ENCODE data around the gene ARHGAP8. TPM values are rescaled to one million over a fixed set of nuclear protein-coding genes. Genes with fewer than 3 reads are reported as not detected.
"Not testable (repeated sequence)": the region's sequence is repeated elsewhere in the genome, so short reads cannot be mapped to it uniquely, and the experiment has no call there.

Gene ARHGAP8
- polyA plus RNA-seq, 3 donors, result 0.03 TPM; not detected in 2

GRCh38 chr22:44738347-44738715 lies 14.0 kb upstream of the ARHGAP8 start:
- intact Hi-C loops (cut with micrococcal nuclease), result no loop called here
- Histone ChIP-seq H3K27ac (ENCODE audit: low read depth in 1 of 2, low read length in 2 of 2) (no peak overlapping the region), H2AFZ (ENCODE audit: insufficient read depth, low read depth, low read length, poor library complexity, severe bottlenecking) (no peak overlapping the region), H3K9me3 (replicated peaks in 1 of 2; ENCODE audit: control insufficient read depth in 1 of 2, insufficient read depth in 1 of 2, low read length in 2 of 2) (no peaks in the 10 kb centered on the region), H3K27me3 (ENCODE audit: control insufficient read depth in 2 of 2, insufficient read depth in 2 of 2, low read length in 2 of 2) (no peaks in the 10 kb centered on the region), H3K4me1 (ENCODE audit: control insufficient read depth in 1 of 2, insufficient read depth in 2 of 2, low read length in 2 of 2) (no peaks in the 10 kb centered on the region), H3K36me3 (replicated peaks in 1 of 2; ENCODE audit: control insufficient read depth in 1 of 2, insufficient read depth in 2 of 2, low read length in 2 of 2) (no peaks in the 10 kb centered on the region), H3K4me2 (replicated peaks; ENCODE audit: extremely low read depth, low read length, poor library complexity, severe bottlenecking) (no peak overlapping the region), H4K20me1 (ENCODE audit: insufficient read depth, low read length) (no peaks in the 10 kb centered on the region), H3K79me2 (ENCODE audit: insufficient read depth, low read length) (no peaks in the 10 kb centered on the region), H3K9ac (ENCODE audit: insufficient read depth, low read length, poor library complexity, severe bottlenecking) (no peak overlapping the region), H3K4me3 (replicated peaks in 1 of 3; ENCODE audit: low read depth in 2 of 3, low read length in 3 of 3) (no peak overlapping the region)
- no peaks in the 10 kb centered on the region for H3K36me3 Mint-ChIP-seq
- 64% methylated on average over 5 of the region's 14 CpGs for WGBS (ENCODE audit: insufficient coverage)
- peaks cover 0 to 2% (median 0%) of the 10 kb centered on the region in 7 donors for H3K9me3 Mint-ChIP-seq
- no peak overlapping the region for H3K4me3 Mint-ChIP-seq
- DNase-seq, result no peak
- H3K27ac Mint-ChIP-seq, result no peak overlapping the region
- peaks cover 3 to 8% (median 4%) of the 10 kb centered on the region in 3 donors for H3K27me3 Mint-ChIP-seq (ENCODE audit: low read depth in 3 of 3)
- TF ChIP-seq CTCF (IDR thresholded peaks at IDR 0.05), result no peak
- H3K4me1 Mint-ChIP-seq, result no peaks in the 10 kb centered on the region

DNA sequence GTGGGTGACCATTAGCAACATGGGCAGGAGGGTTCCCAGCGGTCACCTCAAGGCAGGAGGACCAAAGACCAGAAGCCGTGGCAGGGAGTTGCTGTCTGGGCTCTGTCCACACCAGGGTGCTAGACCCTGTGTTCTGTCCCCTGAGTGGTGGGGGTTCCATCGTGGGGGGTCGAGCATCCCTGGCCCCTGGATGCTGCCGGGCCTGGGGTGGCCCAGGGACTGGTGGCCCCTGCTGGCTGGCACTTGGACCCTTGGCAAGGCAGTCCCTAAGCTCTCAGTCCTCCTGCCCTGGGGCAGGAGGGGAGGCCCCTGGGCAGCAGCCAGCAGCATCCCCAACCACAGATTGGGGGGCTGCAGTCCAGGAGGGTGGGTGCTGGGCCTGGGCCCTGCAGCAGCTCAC lies 13.4 kb upstream of the ARHGAP8 start:
- no peak overlapping the region for H3K4me2 ChIP-seq (replicated peaks; ENCODE audit: extremely low read depth, low read length, poor library complexity, severe bottlenecking)
- no peak for TF ChIP-seq CTCF (IDR thresholded peaks at IDR 0.05)
- no peak overlapping the region for H3K27ac Mint-ChIP-seq

DNA sequence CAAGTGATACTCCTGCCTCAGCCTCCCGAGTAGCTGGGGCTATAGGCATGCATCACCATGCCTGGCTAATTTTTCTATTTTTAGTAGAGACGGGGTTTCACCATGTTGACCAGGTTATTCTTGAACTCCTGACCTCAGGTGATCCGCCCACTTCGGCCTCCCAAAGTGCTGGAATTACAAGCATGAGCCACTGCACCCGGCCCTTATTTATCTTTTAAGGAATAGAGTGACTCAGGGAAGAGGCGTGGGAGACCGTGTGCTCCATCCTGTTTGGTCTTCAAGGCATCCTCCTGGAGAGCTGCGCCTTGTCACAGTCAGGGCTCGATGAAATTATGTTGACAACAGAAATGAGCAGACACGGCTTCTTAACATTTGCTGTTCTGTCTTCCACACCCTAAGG lies 12.7 kb upstream of the ARHGAP8 start:
- H3K79me2 ChIP-seq (ENCODE audit: insufficient read depth, low read length); H3K36me3 Mint-ChIP-seq; H3K9ac ChIP-seq (ENCODE audit: insufficient read depth, low read length, poor library complexity, severe bottlenecking); intact Hi-C loops (cut with micrococcal nuclease); H3K4me1 Mint-ChIP-seq; H3K27me3 ChIP-seq (ENCODE audit: control insufficient read depth in 2 of 2, insufficient read depth in 2 of 2, low read length in 2 of 2); H2AFZ ChIP-seq (ENCODE audit: insufficient read depth, low read depth, low read length, poor library complexity, severe bottlenecking); H3K4me1 ChIP-seq (ENCODE audit: control insufficient read depth in 1 of 2, insufficient read depth in 2 of 2, low read length in 2 of 2); H3K4me3 ChIP-seq (replicated peaks in 1 of 3; ENCODE audit: low read depth in 2 of 3, low read length in 3 of 3); H3K27me3 Mint-ChIP-seq (ENCODE audit: low read depth in 3 of 3); H3K9me3 Mint-ChIP-seq; H3K4me3 Mint-ChIP-seq; H3K27ac ChIP-seq (ENCODE audit: low read depth in 1 of 2, low read length in 2 of 2); H3K27ac Mint-ChIP-seq; H4K20me1 ChIP-seq (ENCODE audit: insufficient read depth, low read length); H3K4me2 ChIP-seq (replicated peaks; ENCODE audit: extremely low read depth, low read length, poor library complexity, severe bottlenecking); H3K9me3 ChIP-seq (replicated peaks in 1 of 2; ENCODE audit: control insufficient read depth in 1 of 2, insufficient read depth in 1 of 2, low read length in 2 of 2); H3K36me3 ChIP-seq (replicated peaks in 1 of 2; ENCODE audit: control insufficient read depth in 1 of 2, insufficient read depth in 2 of 2, low read length in 2 of 2); DNase-seq: not testable (repeated sequence)
- WGBS (ENCODE audit: insufficient coverage), result 80% methylated on average over 1 of the region's 10 CpGs

More for the DNA sequence above, 13.4 kb upstream of the ARHGAP8 start:
- no peaks in the 10 kb centered on the region for H3K4me1 Mint-ChIP-seq
- 89% methylated on average over 5 of the region's 5 CpGs for WGBS (ENCODE audit: insufficient coverage)
- Histone ChIP-seq H3K9me3 (replicated peaks in 1 of 2; ENCODE audit: control insufficient read depth in 1 of 2, insufficient read depth in 1 of 2, low read length in 2 of 2) (no peaks in the 10 kb centered on the region), H3K36me3 (replicated peaks in 1 of 2; ENCODE audit: control insufficient read depth in 1 of 2, insufficient read depth in 2 of 2, low read length in 2 of 2) (no peaks in the 10 kb centered on the region), H4K20me1 (ENCODE audit: insufficient read depth, low read length) (no peaks in the 10 kb centered on the region), H3K27me3 (ENCODE audit: control insufficient read depth in 2 of 2, insufficient read depth in 2 of 2, low read length in 2 of 2) (no peaks in the 10 kb centered on the region), H3K79me2 (ENCODE audit: insufficient read depth, low read length) (no peaks in the 10 kb centered on the region), H3K9ac (ENCODE audit: insufficient read depth, low read length, poor library complexity, severe bottlenecking) (no peak overlapping the region), H3K4me3 (replicated peaks in 1 of 3; ENCODE audit: low read depth in 2 of 3, low read length in 3 of 3) (no peak overlapping the region), H2AFZ (ENCODE audit: insufficient read depth, low read depth, low read length, poor library complexity, severe bottlenecking) (no peak overlapping the region), H3K27ac (ENCODE audit: low read depth in 1 of 2, low read length in 2 of 2) (no peak overlapping the region), H3K4me1 (ENCODE audit: control insufficient read depth in 1 of 2, insufficient read depth in 2 of 2, low read length in 2 of 2) (no peaks in the 10 kb centered on the region)
- H3K4me3 Mint-ChIP-seq, result no peak overlapping the region
- DNase-seq, result no peak
- no peaks in the 10 kb centered on the region for H3K36me3 Mint-ChIP-seq
- H3K27me3 Mint-ChIP-seq (ENCODE audit: low read depth in 3 of 3), result peaks cover 3 to 8% (median 5%) of the 10 kb centered on the region in 3 donors
- intact Hi-C loops (cut with micrococcal nuclease), result no loop called here
- H3K9me3 Mint-ChIP-seq, result peaks cover 0 to 2% (median 0%) of the 10 kb centered on the region in 7 donors

Data from CD14-positive monocyte (primary cell).